SK-N-SH (cell line): ENCODE measurements around the gene PDIA6. TPM values are rescaled to one million over a fixed set of nuclear protein-coding genes. Genes with fewer than 3 reads are reported as not detected.
"Not testable (repeated sequence)": the region's sequence is repeated elsewhere in the genome, so short reads cannot be mapped to it uniquely, and the experiment has no call there.

Experiments used
- CTCF ChIA-PET: fragments of 300-600, 350-600 bp; formaldehyde crosslinking; extraction: SDS; loops from one replicate; lab custom pipeline; 2021; lab: Yijun Ruan, JAX
- POLR2A ChIA-PET: fragments of 350-600 bp; sonication (Branson Sonifier 250); formaldehyde crosslinking; extraction: SDS; loops from one replicate; lab custom pipeline; 2020; ENCODE audit warnings: antibody characterized with exemption, inconsistent platforms; lab: Yijun Ruan, JAX
- DNase-seq: peaks from one replicate; pipeline ENCODE4 v3.0.0; 2012
- H2AFZ ChIP-seq: fragments of 200-600 bp; sonication (generic); 2 replicates; pipeline ENCODE4 v1.8.1; 2016; ENCODE audit warnings: antibody characterized with exemption, mild to moderate bottlenecking, low read depth
- H3F3A ChIP-seq: fragments of 200-600 bp; sonication (generic); replicated peaks from 2 replicates; pipeline ENCODE3; 2016; ENCODE audit warnings: antibody characterized with exemption, mild to moderate bottlenecking; ENCODE audit not compliant: insufficient read depth
- H3K27ac ChIP-seq, 2 experiments: fragments of 200-500 bp in 1 of 2; fragments of 200-600 bp in 1 of 2; sonication (Bioruptor generic) in 1 of 2; sonication (generic), shearing (Covaris generic) in 1 of 2; 2 replicates each; pipeline versions ENCODE4 v1.5.1 to v1.6.1; 2014 to 2016; ENCODE audit warnings: low read depth in 2 of 2, inconsistent platforms in 1 of 2, low read length in 1 of 2, mild to moderate bottlenecking in 1 of 2, mixed read lengths in 1 of 2
- H3K27me3 ChIP-seq: fragments of 200-600 bp; sonication (generic), shearing (Covaris generic); 2 replicates; pipeline ENCODE4 v1.6.1; 2016; ENCODE audit warnings: mixed run types; ENCODE audit not compliant: insufficient read depth
- H3K36me3 ChIP-seq, 2 experiments: fragments of 200-500 bp in 1 of 2; fragments of 200-600 bp in 1 of 2; sonication (Bioruptor generic) in 1 of 2; sonication (generic) in 1 of 2; replicated peaks in 1 of 2; 2 replicates each; pipeline versions ENCODE3 to v1.5.1; 2014 to 2016; ENCODE audit warnings: low read length in 1 of 2, mild to moderate bottlenecking in 1 of 2; ENCODE audit not compliant: insufficient read depth in 2 of 2, control insufficient read depth in 1 of 2
- H3K4me1 ChIP-seq, 2 experiments: fragments of 200-500 bp in 1 of 2; fragments of 200-600 bp in 1 of 2; sonication (Bioruptor generic) in 1 of 2; sonication (generic), shearing (Covaris generic) in 1 of 2; 2 replicates each; pipeline versions ENCODE4 v1.5.1 to v1.6.1; 2014 to 2016; ENCODE audit warnings: low read depth in 1 of 2, low read length in 1 of 2, mixed run types in 1 of 2; ENCODE audit not compliant: insufficient read depth in 2 of 2, control insufficient read depth in 1 of 2
- H3K4me2 ChIP-seq: fragments of 200-600 bp; sonication (generic), shearing (Covaris generic); 2 replicates; pipeline ENCODE4 v1.6.1; 2017; ENCODE audit warnings: mixed run types
- H3K4me3 ChIP-seq, 2 experiments: fragments of 200-500 bp in 1 of 2; fragments of 200-600 bp in 1 of 2; sonication (Bioruptor generic) in 1 of 2; sonication (generic), shearing (Covaris generic) in 1 of 2; 2 replicates each; pipeline versions ENCODE4 v1.5.1 to v1.8.1; 2014 to 2016; ENCODE audit warnings: low read depth in 2 of 2, inconsistent platforms in 1 of 2, low read length in 1 of 2, mild to moderate bottlenecking in 1 of 2, mixed read lengths in 1 of 2, moderate library complexity in 1 of 2
- H3K79me2 ChIP-seq: fragments of 200-600 bp; sonication (generic); 2 replicates; pipeline ENCODE4 v1.8.1; 2017; ENCODE audit warnings: mild to moderate bottlenecking; ENCODE audit not compliant: insufficient read depth
- H3K9ac ChIP-seq: fragments of 200-600 bp; sonication (generic); 2 replicates; pipeline ENCODE4 v1.6.1; 2017; ENCODE audit warnings: mixed run types
- H3K9me2 ChIP-seq: fragments of 200-600 bp; sonication (generic); 2 replicates; pipeline ENCODE4 v1.6.1; 2017; ENCODE audit warnings: mixed run types
- H3K9me3 ChIP-seq: fragments of 200-600 bp; sonication (generic); 2 replicates; pipeline ENCODE4 v1.6.1; 2017; ENCODE audit warnings: mixed run types, mild to moderate bottlenecking, moderate library complexity
- H4K20me1 ChIP-seq: fragments of 200-600 bp; sonication (generic); 2 replicates; pipeline ENCODE4 v1.6.1; 2017; ENCODE audit warnings: mild to moderate bottlenecking, mixed run types; ENCODE audit not compliant: insufficient read depth
- CTCF ChIP-seq: fragments of 200-600 bp; sonication (generic); IDR thresholded peaks from 2 replicates; pipeline ENCODE4 v1.6.1; 2017; ENCODE audit warnings: antibody characterized with exemption, mild to moderate bottlenecking, moderate library complexity
- ELF1 ChIP-seq: IDR thresholded peaks from 2 replicates; pipeline ENCODE4 v1.4.0; 2012
- EP300 ChIP-seq, 2 experiments: IDR thresholded peaks; 2 replicates each; pipeline versions ENCODE4 v1.4.0 to v1.6.1; 2012; ENCODE audit warnings: borderline replicate concordance in 1 of 2, low read depth in 1 of 2, low read length in 1 of 2
- FOSL2 ChIP-seq: IDR thresholded peaks from 2 replicates; pipeline ENCODE4 v1.4.0; 2012; ENCODE audit warnings: low read depth, mild to moderate bottlenecking, moderate library complexity, borderline replicate concordance
- FOXJ3 ChIP-seq: sonication (generic); formaldehyde crosslinking; IDR thresholded peaks from 2 replicates; pipeline ENCODE4 v1.5.1; 2020; ENCODE audit warnings: mild to moderate bottlenecking, missing genetic modification reagents
- FOXM1 ChIP-seq: IDR thresholded peaks from 2 replicates; pipeline ENCODE4 v1.4.0; 2012; ENCODE audit warnings: low read depth, mild to moderate bottlenecking
- GATA2 ChIP-seq: sonication (generic); formaldehyde crosslinking; IDR thresholded peaks from 2 replicates; pipeline ENCODE4 v1.5.0; 2020; ENCODE audit warnings: mild to moderate bottlenecking, missing genetic modification reagents
- IRF3 ChIP-seq: fragments of 150-350 bp; IDR thresholded peaks from 2 replicates; pipeline ENCODE4 v1.6.1; 2016; ENCODE audit warnings: mild to moderate bottlenecking, low read depth, low read length
- MAX ChIP-seq: IDR thresholded peaks from 2 replicates; pipeline ENCODE4 v1.4.0; 2012; ENCODE audit warnings: low read depth
- MEF2A ChIP-seq: IDR thresholded peaks from 2 replicates; pipeline ENCODE4 v1.4.0; 2012; ENCODE audit warnings: low read depth, borderline replicate concordance
- NRF1 ChIP-seq: IDR thresholded peaks from 2 replicates; pipeline ENCODE4 v1.6.1; 2012; ENCODE audit warnings: low read depth, mild to moderate bottlenecking, low read length
- RCOR1 ChIP-seq: fragments of 150-350 bp; IDR thresholded peaks from 2 replicates; pipeline ENCODE4 v1.6.1; 2017; ENCODE audit warnings: antibody characterized with exemption, low read length
- REST ChIP-seq: IDR thresholded peaks from 2 replicates; pipeline ENCODE4 v1.6.1; 2012; ENCODE audit warnings: mild to moderate bottlenecking, low read depth, low read length, moderate library complexity
- RFX5 ChIP-seq: IDR thresholded peaks from 2 replicates; pipeline ENCODE4 v1.6.1; 2012; ENCODE audit warnings: mild to moderate bottlenecking, improper control_type of control experiment, low read length
- RXRA ChIP-seq: IDR thresholded peaks from 2 replicates; pipeline ENCODE4 v1.4.0; 2012; ENCODE audit warnings: low read depth, mild to moderate bottlenecking, borderline replicate concordance
- SIN3A ChIP-seq: IDR thresholded peaks from 2 replicates; pipeline ENCODE4 v1.6.1; 2012; ENCODE audit warnings: low read depth, mild to moderate bottlenecking, low read length, moderate library complexity, borderline replicate concordance
- TCF12 ChIP-seq: IDR thresholded peaks from 2 replicates; pipeline ENCODE4 v1.4.0; 2012
- USF1 ChIP-seq: IDR thresholded peaks from 2 replicates; pipeline ENCODE4 v1.4.0; 2012; ENCODE audit warnings: low read depth, borderline replicate concordance
- USF2 ChIP-seq: fragments of 150-350 bp; IDR thresholded peaks from 2 replicates; pipeline ENCODE4 v1.6.1; 2017; ENCODE audit warnings: antibody characterized with exemption, low read length, low read depth, borderline replicate concordance
- WGBS: methylation state at CpG from one replicate; pipeline ENCODE4 v1.1.6; 2017; ENCODE audit warnings: low lambda C conversion rate; 5-methylcytosine and 5-hydroxymethylcytosine counted together
- polyA plus RNA-seq, 3 experiments: library from polyadenylated mRNA; depleted of rRNA; stranded (reverse); fragments of >200 nt; gene quantifications; 2 replicates each; pipeline ENCODE4 v1.2.3, GENCODE V29; 2012

The PDIA6 gene
- polyA plus RNA-seq, 1 of the 3 experiments (the other 2 are of a cell fraction) = 325 TPM

DNA sequence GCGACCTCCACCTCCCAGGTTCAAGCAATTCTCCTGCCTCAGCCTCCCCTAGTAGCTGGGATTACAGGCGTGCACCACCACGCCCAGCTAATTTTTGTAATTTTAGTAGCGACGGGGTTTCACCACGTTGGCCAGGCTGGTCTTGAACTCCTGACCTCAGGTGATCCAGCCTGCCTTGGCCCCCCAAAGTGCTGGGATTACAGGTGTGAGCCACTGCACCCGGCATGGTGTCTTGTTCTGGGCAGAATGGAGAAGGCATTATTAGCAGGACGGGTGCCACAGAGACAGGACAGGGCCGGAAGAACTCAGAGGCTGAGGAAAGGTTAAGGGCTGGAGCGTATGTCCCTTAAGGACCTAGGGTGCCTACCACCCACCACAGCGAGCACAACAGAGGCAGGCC lies 31.8 kb downstream of the PDIA6 start:
- H3K4me1 ChIP-seq, H2AFZ ChIP-seq, H3K9me3 ChIP-seq, H3K9me2 ChIP-seq, H3K9ac ChIP-seq, H3K27ac ChIP-seq, POLR2A ChIA-PET, H3F3A ChIP-seq, H3K4me3 ChIP-seq, H4K20me1 ChIP-seq, H3K79me2 ChIP-seq, H3K4me2 ChIP-seq, H3K27me3 ChIP-seq, DNase-seq: not testable (repeated sequence)
- CTCF ChIA-PET = interaction anchor here (0.7 to 1.9 kb wide), 2 partner anchors 20 to 52 kb away, joined by 3 to 4 read pairs; no protein-coding TSS in a partner anchor
- H3K36me3 ChIP-seq = peaks cover 36 to 54% of the 10 kb centered on the region in 2 experiments
- WGBS = 93% methylated on average over 11 of the region's 11 CpGs

DNA sequence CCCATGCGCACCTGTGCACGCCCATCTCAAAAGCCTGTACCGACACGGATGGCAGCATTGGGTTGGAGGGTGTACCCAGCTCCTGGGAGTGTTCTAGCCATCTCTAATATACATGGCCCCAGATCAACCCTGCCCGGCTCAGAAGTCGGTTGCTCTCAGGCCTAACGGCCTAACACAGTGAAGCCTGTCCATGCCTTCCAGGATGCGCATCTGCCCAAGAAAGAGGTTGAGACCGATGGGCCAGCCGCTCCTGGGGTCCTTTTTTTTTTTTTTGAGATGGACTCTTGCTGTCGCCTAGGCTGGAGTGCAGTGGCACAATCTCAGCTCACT lies 32.1 kb downstream of the PDIA6 start:
- Histone ChIP-seq H3K4me1 (peaks cover 0 to 2% of the 10 kb centered on the region in 2 experiments; a peak in 1 of 4 replicates), H3K9me2 (no peaks in the 10 kb centered on the region), H3K4me3 (no peak overlapping the region), H3K79me2 (no peaks in the 10 kb centered on the region), H4K20me1 (no peaks in the 10 kb centered on the region), H3K36me3 (peaks cover 35 to 54% of the 10 kb centered on the region in 2 experiments), H3K27ac (no peak overlapping the region), H3F3A (no peaks in the 10 kb centered on the region), H3K27me3 (no peaks in the 10 kb centered on the region), H3K4me2 (no peak overlapping the region), H3K9me3 (no peaks in the 10 kb centered on the region), H2AFZ (no peak overlapping the region), H3K9ac (no peak overlapping the region)
- ChIA-PET POLR2A (no interaction called here), CTCF (interaction anchor here (0.7 to 1.9 kb wide), 2 partner anchors 20 to 52 kb away, joined by 3 to 4 read pairs; no protein-coding TSS in a partner anchor)
- no peak for DNase-seq
- 97% methylated on average over 11 of the region's 11 CpGs for WGBS
- TF ChIP-seq FOXJ3 (CRISPR knock-in tag) (no peak), IRF3 (no peak), FOXM1 (no peak), MAX (no peak), NRF1 (no peak), CTCF (no peak), USF1 (no peak), TCF12 (no peak), RFX5 (no peak), REST (no peak), MEF2A (no peak), ELF1 (no peak), USF2 (no peak), RCOR1 (no peak), GATA2 (no peak), EP300 (IDR thresholded peaks at IDR 0.05; ENCODE audit: borderline replicate concordance in 1 of 2, low read depth in 1 of 2, low read length in 1 of 2) (no peak), FOSL2 (no peak), RXRA (no peak), SIN3A (no peak)
